ENCODE measurements around the gene G2E3. TPM values are rescaled to one million over a fixed set of nuclear protein-coding genes. Genes with fewer than 3 reads are reported as not detected.

Gene G2E3
- total RNA-seq, 1 donor from 2014 or later = 135 TPM

DNA sequence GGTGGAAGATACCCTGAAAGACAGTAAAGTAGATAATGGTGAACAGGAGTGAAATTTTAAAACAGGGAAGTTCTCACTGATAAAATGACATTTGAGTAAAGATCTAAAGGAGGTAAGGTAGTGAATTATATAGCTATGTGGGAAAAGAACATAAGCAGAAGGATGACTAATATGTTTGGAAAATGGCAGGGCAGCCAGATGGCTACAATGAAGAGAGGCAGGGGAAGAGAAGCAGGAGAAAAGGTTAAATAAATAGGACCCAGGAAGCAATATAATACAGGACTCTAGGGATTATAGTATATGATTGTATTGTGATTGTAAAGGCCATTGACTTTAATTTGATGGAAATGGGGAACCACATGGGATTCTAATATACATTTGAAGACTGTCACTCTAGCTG lies 96.2 kb downstream of the G2E3 start:
- H3K4me3 ChIP-seq = no peak overlapping the region
- peaks cover 17% of the 10 kb centered on the region for H3K36me3 Mint-ChIP-seq
- no peaks in the 10 kb centered on the region for H3K27me3 ChIP-seq
- no peak overlapping the region for H3K9ac ChIP-seq
- no peaks in the 10 kb centered on the region for H4K20me1 ChIP-seq (ENCODE audit: low read depth)
- no peaks in the 10 kb centered on the region for H3K9me3 ChIP-seq (ENCODE audit: low read depth)
- DNase-seq (ENCODE audit: low spot score) = no peak
- H3K4me1 Mint-ChIP-seq = no peaks in the 10 kb centered on the region
- no peak overlapping the region for H3K4me2 ChIP-seq
- peaks cover 17% of the 10 kb centered on the region for H3F3A ChIP-seq (ENCODE audit: low read depth)
- no peaks in the 10 kb centered on the region for H3K4me1 ChIP-seq
- H2AFZ ChIP-seq (replicated peaks) = no peak overlapping the region
- no peaks in the 10 kb centered on the region for H3K27me3 Mint-ChIP-seq (ENCODE audit: insufficient read depth, low read depth)
- no peaks in the 10 kb centered on the region for H3K79me2 ChIP-seq (ENCODE audit: low read depth)
- TF ChIP-seq EZH2 (IDR thresholded peaks at IDR 0.05) (no peak), EZH2phosphoT487 (IDR thresholded peaks at IDR 0.05) (no peak)
- TF ChIP-seq, protein P1, sequence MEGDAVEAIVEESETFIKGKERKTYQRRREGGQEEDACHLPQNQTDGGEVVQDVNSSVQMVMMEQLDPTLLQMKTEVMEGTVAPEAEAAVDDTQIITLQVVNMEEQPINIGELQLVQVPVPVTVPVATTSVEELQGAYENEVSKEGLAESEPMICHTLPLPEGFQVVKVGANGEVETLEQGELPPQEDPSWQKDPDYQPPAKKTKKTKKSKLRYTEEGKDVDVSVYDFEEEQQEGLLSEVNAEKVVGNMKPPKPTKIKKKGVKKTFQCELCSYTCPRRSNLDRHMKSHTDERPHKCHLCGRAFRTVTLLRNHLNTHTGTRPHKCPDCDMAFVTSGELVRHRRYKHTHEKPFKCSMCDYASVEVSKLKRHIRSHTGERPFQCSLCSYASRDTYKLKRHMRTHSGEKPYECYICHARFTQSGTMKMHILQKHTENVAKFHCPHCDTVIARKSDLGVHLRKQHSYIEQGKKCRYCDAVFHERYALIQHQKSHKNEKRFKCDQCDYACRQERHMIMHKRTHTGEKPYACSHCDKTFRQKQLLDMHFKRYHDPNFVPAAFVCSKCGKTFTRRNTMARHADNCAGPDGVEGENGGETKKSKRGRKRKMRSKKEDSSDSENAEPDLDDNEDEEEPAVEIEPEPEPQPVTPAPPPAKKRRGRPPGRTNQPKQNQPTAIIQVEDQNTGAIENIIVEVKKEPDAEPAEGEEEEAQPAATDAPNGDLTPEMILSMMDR (IDR thresholded peaks at IDR 0.05) = no peak
- H3K27ac ChIP-seq = no peak overlapping the region
- H3K9me3 Mint-ChIP-seq = no peaks in the 10 kb centered on the region
- no peak overlapping the region for H3K4me3 Mint-ChIP-seq
- H3K36me3 ChIP-seq = peaks cover 28% of the 10 kb centered on the region
- no peak overlapping the region for H3K27ac Mint-ChIP-seq

DNA sequence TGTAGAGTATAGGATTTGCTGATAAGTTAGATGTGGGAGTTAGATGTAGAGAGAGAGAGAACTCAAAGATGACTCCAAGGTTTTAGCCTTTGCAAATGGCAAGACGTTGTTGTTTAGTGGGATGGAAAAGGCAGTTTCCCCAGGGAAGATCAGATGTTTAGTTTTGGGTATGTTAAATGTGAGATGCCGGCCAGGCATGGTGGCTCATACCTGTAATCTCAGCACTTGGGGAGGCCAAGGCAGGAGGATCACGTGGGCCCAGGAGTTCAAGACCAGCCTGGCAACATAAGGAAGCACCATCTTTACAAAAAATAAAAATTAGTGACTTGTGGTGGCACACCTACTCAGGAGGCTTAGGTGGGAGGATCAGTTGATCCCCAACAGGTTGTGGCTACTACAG lies 96.7 kb downstream of the G2E3 start:
- Histone ChIP-seq H4K20me1 (ENCODE audit: low read depth) (no peaks in the 10 kb centered on the region), H3F3A (ENCODE audit: low read depth) (peaks cover 17% of the 10 kb centered on the region), H3K4me3 (no peak overlapping the region), H2AFZ (replicated peaks) (no peak overlapping the region), H3K4me2 (no peak overlapping the region), H3K9me3 (ENCODE audit: low read depth) (no peaks in the 10 kb centered on the region), H3K9ac (no peak overlapping the region), H3K79me2 (ENCODE audit: low read depth) (no peaks in the 10 kb centered on the region), H3K36me3 (peaks cover 22% of the 10 kb centered on the region), H3K4me1 (no peaks in the 10 kb centered on the region), H3K27me3 (no peaks in the 10 kb centered on the region), H3K27ac (no peak overlapping the region)
- no peak for DNase-seq (ENCODE audit: low spot score)
- TF ChIP-seq EZH2 (IDR thresholded peaks at IDR 0.05) = no peak
- Mint-ChIP-seq H3K4me3 (no peak overlapping the region), H3K4me1 (no peaks in the 10 kb centered on the region), H3K9me3 (no peaks in the 10 kb centered on the region), H3K27me3 (ENCODE audit: insufficient read depth, low read depth) (no peaks in the 10 kb centered on the region), H3K27ac (no peak overlapping the region), H3K36me3 (peaks cover 18% of the 10 kb centered on the region)

DNA sequence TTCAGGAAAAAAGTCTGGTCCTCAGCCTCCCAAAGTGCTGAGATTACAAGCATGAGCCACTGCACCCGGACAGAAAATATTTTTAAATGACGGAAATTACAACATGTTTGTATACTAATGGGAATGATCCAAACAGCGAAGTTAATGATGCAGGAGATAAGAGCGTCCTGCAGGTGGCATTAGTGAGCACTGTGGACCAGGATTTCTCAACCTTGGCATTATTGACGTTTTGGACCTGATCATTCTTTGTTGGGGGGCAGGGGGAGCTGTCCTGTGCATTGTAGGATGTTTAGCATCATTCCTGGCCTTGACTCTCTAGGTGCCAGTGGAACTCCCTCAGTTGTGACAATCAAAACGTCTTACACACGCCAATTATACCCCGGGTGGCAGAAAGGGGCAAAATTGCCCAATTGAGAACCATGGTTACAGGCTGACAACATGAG lies 97.3 kb downstream of the G2E3 start:
- Mint-ChIP-seq H3K4me3 (no peak overlapping the region), H3K36me3 (peaks cover 21% of the 10 kb centered on the region)
- peaks cover 17% of the 10 kb centered on the region for H3K36me3 ChIP-seq

DNA sequence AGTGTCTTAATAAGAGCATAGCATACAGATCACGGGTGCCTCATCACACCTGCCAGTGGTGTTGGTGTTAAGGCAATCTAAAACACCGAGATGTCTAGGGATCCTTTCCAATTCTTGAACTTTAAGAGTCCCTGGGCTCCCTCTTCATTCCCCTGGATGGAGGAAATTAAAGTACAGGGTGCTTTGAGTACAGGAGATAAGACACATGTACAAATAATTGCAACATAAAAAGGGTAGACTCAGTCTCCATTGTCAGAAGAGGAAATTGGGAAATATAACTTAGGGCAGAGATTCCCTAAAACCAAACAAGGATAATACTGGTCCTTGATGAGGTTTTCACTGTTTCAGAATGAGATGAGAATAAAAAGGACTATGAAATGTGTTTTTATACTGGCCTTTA lies 98.1 kb downstream of the G2E3 start:
- Histone ChIP-seq H3K4me1 (no peaks in the 10 kb centered on the region), H3K4me3 (no peak overlapping the region), H3F3A (ENCODE audit: low read depth) (peaks cover 17% of the 10 kb centered on the region), H3K4me2 (no peak overlapping the region), H3K27ac (no peak overlapping the region), H4K20me1 (ENCODE audit: low read depth) (no peaks in the 10 kb centered on the region), H2AFZ (replicated peaks) (no peak overlapping the region), H3K27me3 (no peaks in the 10 kb centered on the region), H3K9me3 (ENCODE audit: low read depth) (no peaks in the 10 kb centered on the region), H3K79me2 (ENCODE audit: low read depth) (no peaks in the 10 kb centered on the region), H3K9ac (no peak overlapping the region), H3K36me3 (peaks cover 11% of the 10 kb centered on the region)
- Mint-ChIP-seq H3K27ac (no peak overlapping the region), H3K36me3 (peaks cover 20% of the 10 kb centered on the region), H3K27me3 (ENCODE audit: insufficient read depth, low read depth) (no peaks in the 10 kb centered on the region), H3K4me1 (no peaks in the 10 kb centered on the region), H3K9me3 (no peaks in the 10 kb centered on the region), H3K4me3 (no peak overlapping the region)
- no peak for DNase-seq (ENCODE audit: low spot score)
- TF ChIP-seq EZH2phosphoT487 (IDR thresholded peaks at IDR 0.05) (no peak), EZH2 (IDR thresholded peaks at IDR 0.05) (no peak)
- TF ChIP-seq, protein P1 (IDR thresholded peaks at IDR 0.05) = no peak

More for the DNA sequence above, 97.3 kb downstream of the G2E3 start:
- TF ChIP-seq EZH2 (IDR thresholded peaks at IDR 0.05) = no peak
- TF ChIP-seq, protein P1 (IDR thresholded peaks at IDR 0.05) = peak; percentile 82
- no peaks in the 10 kb centered on the region for H3K27me3 ChIP-seq
- no peak overlapping the region for H3K9ac ChIP-seq
- no peaks in the 10 kb centered on the region for H3K79me2 ChIP-seq (ENCODE audit: low read depth)
- H3K4me2 ChIP-seq = no peak overlapping the region
- no peak overlapping the region for H2AFZ ChIP-seq (replicated peaks)
- H3K4me1 ChIP-seq = no peaks in the 10 kb centered on the region
- peak; percentile 51 for DNase-seq (ENCODE audit: low spot score)
- no peak overlapping the region for H3K27ac ChIP-seq
- no peaks in the 10 kb centered on the region for H4K20me1 ChIP-seq (ENCODE audit: low read depth)
- no peaks in the 10 kb centered on the region for H3K9me3 ChIP-seq (ENCODE audit: low read depth)
- Mint-ChIP-seq H3K4me1 (no peaks in the 10 kb centered on the region), H3K27me3 (ENCODE audit: insufficient read depth, low read depth) (no peaks in the 10 kb centered on the region), H3K9me3 (no peaks in the 10 kb centered on the region), H3K27ac (no peak overlapping the region)
- H3K4me3 ChIP-seq = no peak overlapping the region
- H3F3A ChIP-seq (ENCODE audit: low read depth) = peaks cover 17% of the 10 kb centered on the region

All from neural progenitor cell (in vitro differentiated cells).